ENCODE data around the gene LMO7.
"Not testable (repeated sequence)": the region's sequence is repeated elsewhere in the genome, so short reads cannot be mapped to it uniquely, and the experiment has no call there.

LMO7 gene

GRCh38 chr13:75771818-75772217, 135.7 kb downstream of the LMO7 start:
- DNase-seq (ENCODE audit: low spot score) = no peak

GRCh38 chr13:75774176-75774575, 138.0 kb downstream of the LMO7 start:
- DNase-seq (ENCODE audit: low spot score) = no peak

- DNase-seq (ENCODE audit: low spot score) = no peak
Measured at GRCh38 chr13:75776550-75776949, 140.4 kb downstream of the LMO7 start.

- no peak for DNase-seq (ENCODE audit: low spot score)
Measured at GRCh38 chr13:75779393-75779792, 143.3 kb downstream of the LMO7 start.

- DNase-seq (ENCODE audit: low spot score) = not testable (repeated sequence)
Measured at GRCh38 chr13:75780103-75780502, 144.0 kb downstream of the LMO7 start.

GRCh38 chr13:75782985-75783384, 146.9 kb downstream of the LMO7 start:
- no peak for DNase-seq (ENCODE audit: low spot score)

GRCh38 chr13:75784003-75784402, 147.9 kb downstream of the LMO7 start:
- no peak for DNase-seq (ENCODE audit: low spot score)

GRCh38 chr13:75785130-75785529, 149.0 kb downstream of the LMO7 start:
- no peak for DNase-seq (ENCODE audit: low spot score)

GRCh38 chr13:75787249-75787928, 151.3 kb downstream of the LMO7 start:
- no peak for DNase-seq (ENCODE audit: low spot score)

- no peak for DNase-seq (ENCODE audit: low spot score)
Measured at GRCh38 chr13:75788481-75788981, 152.4 kb downstream of the LMO7 start.

- DNase-seq (ENCODE audit: low spot score) = no peak
Measured at GRCh38 chr13:75789451-75790197, 153.5 kb downstream of the LMO7 start.

GRCh38 chr13:75790198-75790970, 154.3 kb downstream of the LMO7 start:
- no peak for DNase-seq (ENCODE audit: low spot score)

- no peak for DNase-seq (ENCODE audit: low spot score)
Measured at GRCh38 chr13:75792526-75793187, 156.5 kb downstream of the LMO7 start.

GRCh38 chr13:75793188-75793567, 157.0 kb downstream of the LMO7 start:
- DNase-seq (ENCODE audit: low spot score) = not testable (repeated sequence)

GRCh38 chr13:75794663-75795062, 158.5 kb downstream of the LMO7 start:
- no peak for DNase-seq (ENCODE audit: low spot score)

GRCh38 chr13:75795274-75795673, 159.1 kb downstream of the LMO7 start:
- no peak for DNase-seq (ENCODE audit: low spot score)

GRCh38 chr13:75796825-75797224, 160.7 kb downstream of the LMO7 start:
- no peak for DNase-seq (ENCODE audit: low spot score)

GRCh38 chr13:75797239-75797638, 161.1 kb downstream of the LMO7 start:
- DNase-seq (ENCODE audit: low spot score) = no peak

GRCh38 chr13:75797719-75798118, 161.6 kb downstream of the LMO7 start:
- no peak for DNase-seq (ENCODE audit: low spot score)

- DNase-seq (ENCODE audit: low spot score) = peak; percentile 37
Measured at GRCh38 chr13:75798353-75799255, 162.5 kb downstream of the LMO7 start.

GRCh38 chr13:75800545-75800944, 164.4 kb downstream of the LMO7 start:
- no peak for DNase-seq (ENCODE audit: low spot score)
